GM21576 (cell line): ENCODE measurements around the gene ALKBH3.

Experiments
- ATAC-seq: cut with Tn5 transposase; IDR thresholded peaks from one replicate; pipeline ENCODE4 v1.9.1; 2021; ENCODE audit warnings: mild to moderate bottlenecking, moderate library complexity; ENCODE audit not compliant: unreplicated experiment

The ALKBH3 gene

GRCh38 chr11:43892851-43893250 is 12.2 kb downstream of the ALKBH3 start:
- ATAC-seq: no peak

- ATAC-seq: no peak
These were observed 13.9 kb downstream of the ALKBH3 start for GRCh38 chr11:43894546-43894945.

- ATAC-seq: no peak
These were observed 15.0 kb downstream of the ALKBH3 start for GRCh38 chr11:43895601-43896000.

DNA sequence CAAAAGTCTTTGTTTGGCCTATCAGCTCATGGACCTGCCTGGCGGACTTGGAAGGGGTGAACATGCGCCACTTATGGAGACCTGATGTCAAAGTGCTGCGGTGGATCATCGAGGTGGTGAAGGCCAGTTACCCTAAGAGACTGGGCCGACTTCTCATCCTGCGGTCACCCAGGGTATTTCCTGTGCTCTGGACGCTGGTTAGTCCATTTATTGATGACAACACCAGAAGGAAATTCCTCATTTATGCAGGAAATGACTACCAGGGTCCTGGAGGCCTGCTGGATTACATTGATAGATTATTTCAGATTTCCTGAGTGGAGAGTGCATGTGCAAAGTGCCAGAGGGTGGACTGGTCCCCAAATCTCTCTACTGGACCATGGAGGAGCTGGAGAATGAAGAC is 17.9 kb downstream of the ALKBH3 start:
- no peak for ATAC-seq

DNA sequence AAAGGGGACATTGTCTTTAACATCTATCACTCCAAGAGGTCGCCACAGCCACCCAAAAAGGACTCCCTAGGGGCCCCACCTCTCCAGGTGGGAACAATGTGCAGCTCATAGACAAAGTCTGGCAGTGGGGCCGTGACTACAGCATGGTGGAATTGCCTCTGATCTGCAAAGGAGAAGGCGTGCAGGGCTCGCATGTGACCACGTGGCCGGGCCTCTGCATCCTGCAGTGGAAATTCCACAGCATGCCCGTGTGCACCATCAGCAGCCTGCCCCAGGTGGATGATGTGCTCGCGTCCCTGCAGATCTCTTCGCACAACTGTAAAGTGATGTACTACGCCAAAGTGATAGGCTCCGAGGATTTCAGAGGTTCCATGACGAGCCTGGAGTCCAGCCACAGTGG is 18.5 kb downstream of the ALKBH3 start:
- no peak for ATAC-seq

- no peak for ATAC-seq
These were observed 20.9 kb downstream of the ALKBH3 start for GRCh38 chr11:43901551-43901950.

DNA sequence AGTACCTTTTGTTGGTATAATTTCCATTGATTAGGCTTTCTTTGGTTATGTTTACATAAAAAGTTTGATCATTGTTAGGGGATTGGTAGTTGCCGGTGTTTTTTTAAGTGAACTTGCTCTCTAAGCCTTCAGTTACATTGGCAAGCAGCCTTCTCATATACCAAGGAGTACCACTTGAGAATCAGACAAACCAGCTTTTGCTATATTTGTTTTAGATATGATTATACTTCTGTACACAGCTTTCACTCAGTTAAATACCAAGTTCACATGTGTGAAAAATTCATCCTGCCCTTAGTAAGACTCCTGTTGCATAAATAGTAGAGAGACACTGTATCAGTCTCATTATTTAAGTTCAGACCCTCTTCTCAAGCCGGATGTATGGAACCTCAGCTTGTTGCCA is 22.4 kb downstream of the ALKBH3 start:
- no peak for ATAC-seq

- ATAC-seq: no peak
These were observed 23.3 kb downstream of the ALKBH3 start for GRCh38 chr11:43903969-43904368.

DNA sequence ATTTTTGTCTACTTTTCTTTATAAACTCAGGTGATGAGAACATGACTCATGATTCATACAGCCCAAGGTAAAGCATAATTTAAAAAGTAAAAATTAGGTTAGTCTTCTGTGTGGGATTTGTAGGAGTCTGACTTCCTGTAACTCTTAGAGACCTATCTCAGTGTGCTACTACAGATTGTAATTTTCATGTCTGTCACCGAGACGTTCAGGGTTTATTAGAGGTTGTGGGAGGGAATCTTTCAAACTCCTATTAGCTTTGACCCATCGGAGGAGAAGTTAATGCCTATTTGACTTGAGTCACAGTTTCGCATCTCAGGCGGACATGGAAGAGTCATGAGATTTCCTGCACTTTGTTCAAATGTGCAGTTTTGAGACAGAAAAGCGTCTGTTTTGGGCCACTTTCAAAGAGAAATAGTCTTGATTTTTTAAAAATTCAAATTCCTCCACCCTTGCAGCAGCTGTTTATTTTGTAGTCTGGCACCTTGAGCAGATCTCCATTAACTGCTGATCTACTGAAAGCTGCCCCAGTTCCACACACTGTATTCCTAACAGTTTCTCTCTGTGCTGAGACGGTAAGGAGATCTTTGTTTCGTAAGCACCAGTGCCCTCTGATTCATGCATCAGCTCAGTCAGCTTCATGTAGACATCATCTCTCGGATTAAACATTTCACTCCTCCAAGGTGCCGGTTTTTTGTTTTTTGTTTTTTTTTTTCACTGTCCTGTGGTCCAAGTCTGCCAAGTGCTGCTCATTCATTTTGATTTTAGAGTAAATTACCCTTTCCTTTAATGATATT is 24.3 kb downstream of the ALKBH3 start:
- no peak for ATAC-seq

- ATAC-seq: no peak
These were observed 25.2 kb downstream of the ALKBH3 start for GRCh38 chr11:43905813-43906241.

DNA sequence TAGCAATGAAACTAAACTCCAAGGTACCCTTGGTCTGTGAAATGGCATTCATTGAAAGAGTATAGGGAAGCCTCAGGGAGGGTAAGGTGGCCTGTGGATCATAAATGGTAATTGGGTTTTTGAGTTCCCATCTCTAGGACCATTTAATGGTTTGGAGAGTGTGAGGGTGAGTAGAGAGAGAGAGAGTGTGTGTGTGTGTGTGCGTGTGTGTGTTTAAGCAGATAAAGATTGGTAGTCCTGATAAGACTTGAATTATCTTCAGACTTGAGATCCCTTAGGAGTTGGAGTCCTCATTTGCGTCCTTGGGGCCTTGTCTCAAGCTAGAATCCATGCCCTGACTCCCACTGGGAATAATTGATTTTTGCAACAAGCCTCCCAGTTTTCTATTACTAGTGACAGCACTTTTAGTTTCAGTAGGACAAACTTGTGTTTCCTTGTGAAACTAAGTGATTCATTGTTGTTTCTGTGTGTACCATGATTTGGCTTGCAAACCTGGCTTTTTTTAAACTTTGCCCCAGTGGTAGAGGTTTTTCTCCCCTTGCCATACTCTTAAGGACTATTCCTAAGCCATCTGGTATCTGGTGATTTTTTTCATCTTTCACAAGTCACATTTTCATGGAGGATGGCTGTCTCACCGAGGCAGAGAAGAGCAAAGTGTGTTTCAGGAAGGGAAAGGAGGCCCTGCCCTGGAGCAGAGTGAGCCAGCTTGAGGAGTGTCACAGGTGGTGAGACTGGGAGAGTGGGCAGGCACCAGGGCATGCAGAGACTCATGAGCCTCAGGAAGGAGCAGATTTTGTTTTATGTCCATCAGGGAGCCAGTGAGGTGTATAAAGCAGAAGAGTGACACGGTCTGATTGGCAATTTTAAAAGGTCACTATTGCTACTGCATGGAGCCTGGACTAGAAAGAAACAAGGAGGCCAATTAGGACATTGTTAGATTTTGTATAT is 26.7 kb downstream of the ALKBH3 start:
- ATAC-seq: no peak

DNA sequence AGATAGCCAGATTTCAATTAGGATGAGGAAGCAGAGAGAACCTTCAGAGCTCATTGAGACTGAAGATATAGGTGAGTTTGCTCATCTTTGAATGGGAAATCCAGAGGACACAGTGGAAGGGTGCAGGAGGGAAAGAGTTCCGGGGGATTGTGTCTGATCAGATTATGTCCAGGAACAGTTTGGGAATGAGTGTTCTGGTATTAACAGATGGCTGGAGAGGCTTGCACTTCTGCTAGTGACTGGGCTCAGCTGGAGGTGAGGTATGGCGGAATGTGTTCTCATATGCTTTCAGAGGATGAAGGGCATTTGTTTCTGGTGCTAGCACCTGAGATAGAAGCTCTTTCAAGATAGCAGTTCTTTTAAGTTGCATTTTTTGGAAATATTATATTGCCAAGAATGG is 27.6 kb downstream of the ALKBH3 start:
- ATAC-seq: no peak

- no peak for ATAC-seq
These were observed 28.1 kb downstream of the ALKBH3 start for GRCh38 chr11:43908683-43909082.

GRCh38 chr11:43913829-43914380 is 33.3 kb downstream of the ALKBH3 start:
- no peak for ATAC-seq

DNA sequence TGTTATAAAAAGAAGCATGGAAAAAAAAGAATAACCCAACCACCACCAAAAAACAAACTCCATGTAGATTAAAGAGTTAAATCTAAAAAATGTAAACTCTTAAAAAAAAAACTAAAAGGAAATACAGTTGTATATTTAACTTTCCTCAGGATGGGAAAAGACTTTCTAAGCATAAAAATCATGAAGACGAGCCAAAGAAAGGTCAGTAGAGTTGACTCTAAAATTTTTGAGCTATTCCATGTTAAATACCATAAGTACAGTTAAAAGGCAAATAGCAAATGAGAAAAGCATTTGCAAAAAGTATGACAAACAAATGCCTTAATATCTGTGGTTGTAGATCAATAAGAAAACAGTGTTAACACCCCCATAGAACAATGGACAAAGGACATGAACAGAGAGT is 33.8 kb downstream of the ALKBH3 start:
- no peak for ATAC-seq

DNA sequence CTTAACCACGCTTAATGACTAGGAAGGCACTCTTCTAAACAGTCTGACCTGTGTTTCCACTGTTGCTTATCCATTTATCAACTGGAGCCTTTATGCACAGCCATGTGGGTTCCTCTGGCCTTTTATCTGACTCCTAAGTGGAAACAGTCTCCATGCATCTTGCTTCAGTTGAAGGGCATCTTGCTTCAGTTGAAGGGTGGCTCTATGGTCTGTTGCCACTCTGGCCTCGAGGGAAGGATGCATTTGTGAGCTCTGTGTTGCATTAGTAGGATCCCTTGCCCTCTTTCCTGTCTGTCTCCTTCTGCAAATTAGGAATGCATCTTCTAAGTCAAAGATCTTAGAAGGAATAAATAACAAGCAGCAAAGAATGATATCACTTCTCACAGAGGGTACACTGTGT is 36.0 kb downstream of the ALKBH3 start:
- ATAC-seq: no peak

- ATAC-seq: no peak
These were observed 37.2 kb downstream of the ALKBH3 start for GRCh38 chr11:43917851-43918250.

DNA sequence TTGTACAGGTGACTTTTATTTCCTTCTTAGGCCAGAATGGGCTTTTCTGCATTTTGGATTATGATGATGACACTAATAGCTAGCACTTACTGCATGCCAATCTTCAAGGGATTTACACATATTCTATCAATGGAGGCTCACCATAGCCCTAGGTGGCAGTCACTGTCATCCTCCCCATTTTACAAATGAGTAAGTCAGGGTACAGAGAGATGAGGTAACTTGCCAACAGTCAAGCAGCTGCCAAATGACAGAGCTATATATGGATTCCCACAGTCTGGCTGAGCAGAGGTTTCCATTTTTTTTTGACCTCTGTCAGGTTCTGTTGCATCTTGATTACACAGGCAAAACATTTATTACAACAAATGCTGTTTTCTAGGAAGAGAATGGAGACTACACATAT is 38.0 kb downstream of the ALKBH3 start:
- no peak for ATAC-seq

GRCh38 chr11:43919852-43920597 is 39.4 kb downstream of the ALKBH3 start:
- no peak for ATAC-seq

DNA sequence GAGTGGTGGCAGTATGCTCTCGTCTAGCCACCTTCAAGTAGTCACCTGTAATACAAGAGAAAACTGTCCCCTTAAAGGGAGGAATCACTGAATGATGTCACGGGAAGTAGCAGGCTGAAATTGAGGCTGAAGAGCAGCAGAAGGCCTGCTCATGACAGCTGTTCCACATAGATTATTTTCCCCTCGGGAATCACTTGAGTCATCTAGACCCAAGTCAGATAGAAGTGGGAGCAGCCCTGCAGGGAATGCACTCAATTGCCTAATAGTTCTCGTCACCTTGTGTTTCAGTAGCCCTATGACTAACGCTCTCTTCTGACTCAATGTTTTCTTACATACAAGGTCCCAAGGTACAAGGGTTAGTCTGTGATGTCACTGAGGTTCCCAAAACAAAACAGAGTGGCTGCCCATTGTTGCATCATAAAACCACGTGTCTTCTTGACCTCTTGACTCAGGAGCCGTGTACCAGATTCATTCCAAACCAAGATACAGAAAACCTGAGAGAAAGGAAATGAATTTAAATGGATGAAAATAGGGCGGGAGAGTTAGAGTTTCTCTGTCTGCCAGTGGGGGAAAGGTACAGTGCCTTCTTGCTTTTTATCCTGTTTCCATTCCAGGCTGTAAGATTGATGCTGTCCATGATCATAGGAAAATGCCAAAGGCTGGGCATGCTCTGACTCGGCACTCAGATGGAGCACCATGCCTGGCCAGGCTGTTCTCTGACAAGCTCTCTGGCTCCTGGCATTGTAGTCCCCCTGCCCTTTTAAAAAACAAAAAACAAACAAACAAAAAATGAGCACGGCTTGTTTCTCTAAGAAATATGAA is 40.2 kb downstream of the ALKBH3 start:
- no peak for ATAC-seq
